Measurements from ENCODE around the gene CDH18.
A peak's percentile ranks its signal among the peaks of the same experiment; 100 is the strongest.

Gene CDH18

GRCh38 chr5:20028506-20028905 lies 40.5 kb upstream of the CDH18 start:
- peak; percentile 2 for DNase-seq (ENCODE audit: low read depth)
- TF ChIP-seq, protein P1, sequence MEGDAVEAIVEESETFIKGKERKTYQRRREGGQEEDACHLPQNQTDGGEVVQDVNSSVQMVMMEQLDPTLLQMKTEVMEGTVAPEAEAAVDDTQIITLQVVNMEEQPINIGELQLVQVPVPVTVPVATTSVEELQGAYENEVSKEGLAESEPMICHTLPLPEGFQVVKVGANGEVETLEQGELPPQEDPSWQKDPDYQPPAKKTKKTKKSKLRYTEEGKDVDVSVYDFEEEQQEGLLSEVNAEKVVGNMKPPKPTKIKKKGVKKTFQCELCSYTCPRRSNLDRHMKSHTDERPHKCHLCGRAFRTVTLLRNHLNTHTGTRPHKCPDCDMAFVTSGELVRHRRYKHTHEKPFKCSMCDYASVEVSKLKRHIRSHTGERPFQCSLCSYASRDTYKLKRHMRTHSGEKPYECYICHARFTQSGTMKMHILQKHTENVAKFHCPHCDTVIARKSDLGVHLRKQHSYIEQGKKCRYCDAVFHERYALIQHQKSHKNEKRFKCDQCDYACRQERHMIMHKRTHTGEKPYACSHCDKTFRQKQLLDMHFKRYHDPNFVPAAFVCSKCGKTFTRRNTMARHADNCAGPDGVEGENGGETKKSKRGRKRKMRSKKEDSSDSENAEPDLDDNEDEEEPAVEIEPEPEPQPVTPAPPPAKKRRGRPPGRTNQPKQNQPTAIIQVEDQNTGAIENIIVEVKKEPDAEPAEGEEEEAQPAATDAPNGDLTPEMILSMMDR (conservative IDR thresholded peaks at IDR 0.05; ENCODE audit: control insufficient read depth, insufficient read depth, low read depth, low read length) = no peak
- H3K4me3 ChIP-seq (ENCODE audit: control insufficient read depth, low read depth, low read length) = no peak overlapping the region

DNA sequence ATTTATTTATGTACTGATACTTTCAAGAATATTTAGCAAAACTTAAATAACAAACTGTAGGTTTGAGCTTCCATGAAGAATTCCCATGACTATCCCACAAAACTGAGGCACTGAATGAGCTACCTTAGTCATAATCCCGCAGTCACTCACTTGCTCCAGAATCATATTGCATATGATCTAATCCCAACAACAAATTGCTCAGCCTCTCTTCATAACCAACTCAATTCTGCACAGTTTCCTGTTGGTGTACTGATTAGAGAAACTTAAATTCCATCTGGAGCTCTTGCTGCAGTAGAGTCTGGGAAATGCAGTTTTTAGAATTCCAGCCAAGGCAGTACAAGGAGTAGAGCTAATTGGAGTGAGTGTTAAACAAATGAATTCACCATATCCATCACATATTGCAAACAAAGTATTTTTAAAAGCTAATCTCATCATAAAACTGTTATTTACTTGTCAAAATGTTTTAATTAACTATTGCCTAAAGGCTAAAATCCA lies 35.7 kb upstream of the CDH18 start:
- TF ChIP-seq, protein P1 (conservative IDR thresholded peaks at IDR 0.05; ENCODE audit: control insufficient read depth, insufficient read depth, low read depth, low read length) = no peak
- no peak for DNase-seq (ENCODE audit: low read depth)
- H3K4me3 ChIP-seq (ENCODE audit: control insufficient read depth, low read depth, low read length) = no peak overlapping the region

- no peak overlapping the region for H3K4me3 ChIP-seq (ENCODE audit: control insufficient read depth, low read depth, low read length)
- DNase-seq (ENCODE audit: low read depth) = no peak
- TF ChIP-seq, protein P1 (conservative IDR thresholded peaks at IDR 0.05; ENCODE audit: control insufficient read depth, insufficient read depth, low read depth, low read length) = no peak
Observed at GRCh38 chr5:20020247-20020646, 32.2 kb upstream of the CDH18 start.

DNA sequence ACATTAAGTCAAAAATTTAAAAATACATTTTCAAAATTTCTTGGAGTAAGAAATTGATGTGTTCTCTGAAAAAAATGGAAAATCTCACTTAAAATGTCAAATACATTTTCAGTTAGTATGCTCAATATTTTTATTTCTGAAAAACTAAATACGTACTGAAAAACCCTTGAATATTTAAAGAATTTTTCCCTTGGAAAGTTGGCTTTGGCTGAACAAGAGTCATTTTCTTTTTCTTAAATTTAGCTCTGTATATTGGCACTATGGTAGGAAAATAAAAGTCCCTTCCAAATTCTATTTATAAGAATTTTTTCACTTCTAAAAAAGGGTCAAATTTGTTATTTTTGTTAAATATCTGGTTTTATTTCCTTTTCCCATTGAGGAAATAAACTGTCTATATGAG lies 29.0 kb upstream of the CDH18 start:
- no peak for DNase-seq (ENCODE audit: low read depth)
- H3K4me3 ChIP-seq (ENCODE audit: control insufficient read depth, low read depth, low read length) = no peak overlapping the region
- TF ChIP-seq, protein P1 (conservative IDR thresholded peaks at IDR 0.05; ENCODE audit: control insufficient read depth, insufficient read depth, low read depth, low read length) = no peak

GRCh38 chr5:20000416-20000815 lies 12.4 kb upstream of the CDH18 start:
- no peak overlapping the region for H3K4me3 ChIP-seq (ENCODE audit: control insufficient read depth, low read depth, low read length)
- TF ChIP-seq, protein P1 (conservative IDR thresholded peaks at IDR 0.05; ENCODE audit: control insufficient read depth, insufficient read depth, low read depth, low read length) = no peak
- DNase-seq (ENCODE audit: low read depth) = no peak

GRCh38 chr5:19988457-19988856 lies 457 bp upstream of the CDH18 start:
- TF ChIP-seq, protein P1 (conservative IDR thresholded peaks at IDR 0.05; ENCODE audit: control insufficient read depth, insufficient read depth, low read depth, low read length) = no peak
- DNase-seq (ENCODE audit: low read depth) = no peak
- no peak overlapping the region for H3K4me3 ChIP-seq (ENCODE audit: control insufficient read depth, low read depth, low read length)

DNA sequence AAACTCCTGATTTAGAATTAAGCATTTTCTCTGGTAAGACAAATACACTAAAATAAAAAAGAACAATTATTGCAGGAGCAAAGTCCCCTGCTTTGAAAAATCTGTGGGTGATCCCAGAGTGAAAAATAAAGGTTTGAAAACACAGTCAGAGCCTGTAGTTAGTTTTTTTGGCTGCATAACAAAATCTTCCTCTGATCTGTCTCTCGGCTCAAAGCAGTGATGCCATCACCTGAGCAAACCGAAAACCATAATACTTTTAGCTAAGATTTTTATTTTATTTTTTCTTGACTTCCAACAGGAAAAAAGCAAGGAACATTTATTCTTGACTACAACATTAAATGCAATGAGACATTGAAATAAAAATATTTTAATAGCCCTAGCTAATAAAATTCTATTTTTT lies 1.2 kb downstream of the CDH18 start:
- DNase-seq (ENCODE audit: low read depth) = no peak
- no peak overlapping the region for H3K4me3 ChIP-seq (ENCODE audit: control insufficient read depth, low read depth, low read length)
- TF ChIP-seq, protein P1 (conservative IDR thresholded peaks at IDR 0.05; ENCODE audit: control insufficient read depth, insufficient read depth, low read depth, low read length) = no peak

Measured in fibroblast of mammary gland (primary cell).